Activated CD8-positive, alpha-beta memory T cell treated with anti-CD3 and anti-CD28 coated beads, Interleukin-2, amount 50 U/mL, for 1 hour (primary cell): ENCODE measurements around the gene RIPK3.
"Not testable (repeated sequence)": the region's sequence is repeated elsewhere in the genome, so short reads cannot be mapped to it uniquely, and the experiment has no call there.

Experiments
- DNase-seq: peaks from one replicate; pipeline ENCODE4 v3.0.0-alpha.2; 2020; ENCODE audit errors: extremely low read depth

RIPK3 gene

GRCh38 chr14:24347134-24347533 is 7.3 kb upstream of the RIPK3 start:
- no peak for DNase-seq

DNA sequence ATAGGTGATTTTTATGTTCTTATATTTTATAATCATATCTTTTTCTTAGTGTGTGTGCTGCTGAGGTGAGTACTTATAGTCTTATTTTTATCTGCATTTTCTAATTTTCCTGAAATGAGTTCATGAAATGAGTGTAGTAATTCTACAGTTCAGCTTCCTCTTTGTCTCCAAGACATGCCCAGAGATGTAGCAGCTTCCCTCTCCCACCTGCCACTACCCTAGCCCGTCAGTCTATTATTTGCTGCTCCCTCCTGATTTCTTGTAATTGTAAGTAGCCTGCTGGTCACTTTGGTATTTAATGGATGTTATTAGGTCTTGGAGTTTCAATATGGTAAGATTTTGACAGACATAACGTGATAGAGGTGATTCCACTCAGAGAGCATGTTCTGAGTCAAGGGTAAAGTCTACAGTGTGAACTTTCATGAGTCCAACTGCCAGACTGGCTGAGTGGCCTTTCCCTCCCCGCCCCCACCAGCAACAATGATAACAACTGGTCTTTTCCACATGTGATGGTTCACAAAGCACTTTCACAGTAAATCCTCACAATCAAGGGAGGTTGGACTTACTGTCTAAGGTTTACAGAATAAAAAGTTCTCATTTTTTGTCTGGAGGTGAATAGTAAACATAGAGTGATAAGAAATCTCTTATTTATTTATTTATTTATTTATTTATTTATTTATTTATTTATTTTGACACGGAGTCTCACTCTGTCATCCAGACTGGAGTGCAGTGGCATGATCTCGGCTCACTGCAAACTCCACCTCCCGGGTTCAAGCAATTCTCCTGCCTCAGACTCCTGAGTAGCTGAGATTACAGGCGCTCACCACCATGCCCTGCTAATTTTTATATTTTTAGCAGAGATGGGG is 4.2 kb upstream of the RIPK3 start:
- no peak for DNase-seq

DNA sequence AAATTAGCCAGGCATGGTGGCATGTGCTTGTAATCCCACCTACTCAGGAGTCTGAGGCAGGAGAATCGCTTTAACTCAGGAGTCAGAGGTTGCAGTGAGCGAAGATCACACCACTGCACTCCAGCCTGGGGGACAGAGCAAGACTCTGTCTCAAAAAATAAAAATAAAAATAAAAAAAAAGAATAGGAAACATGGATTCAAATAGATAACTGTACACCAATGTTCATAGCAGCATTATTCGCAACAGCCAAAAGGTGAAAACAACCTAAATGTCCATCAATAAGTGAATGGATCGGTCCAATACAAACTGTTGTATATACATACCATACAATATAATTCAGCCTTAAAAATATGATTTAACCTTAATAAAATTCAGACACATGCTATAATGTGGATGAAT is 3.1 kb upstream of the RIPK3 start:
- DNase-seq = no peak

DNA sequence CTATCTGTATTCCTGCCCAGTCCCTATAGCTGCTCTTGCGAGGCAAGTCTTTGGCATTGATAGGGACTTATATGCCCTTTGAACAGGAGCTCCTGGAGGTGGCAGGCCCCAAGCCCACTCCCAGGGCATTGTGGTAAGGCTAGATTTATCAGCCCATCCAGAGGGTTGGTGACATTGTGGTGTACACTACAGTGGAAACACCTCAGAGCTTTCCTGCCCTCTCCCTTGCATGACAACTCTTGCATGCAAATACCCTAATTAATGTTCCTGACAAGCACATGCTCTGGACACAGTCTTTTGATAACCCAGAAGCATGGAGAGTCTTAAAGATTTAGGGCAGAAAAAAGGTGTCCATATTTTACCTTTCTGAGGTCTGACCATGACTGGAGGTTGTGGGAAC is 815 bp upstream of the RIPK3 start:
- no peak for DNase-seq

- DNase-seq = no peak
These were observed 948 bp downstream of the RIPK3 start for GRCh38 chr14:24338843-24339242.

GRCh38 chr14:24337824-24338175 is 2.0 kb downstream of the RIPK3 start:
- DNase-seq = no peak

- no peak for DNase-seq
These were observed 2.5 kb downstream of the RIPK3 start for GRCh38 chr14:24337144-24337823.

DNA sequence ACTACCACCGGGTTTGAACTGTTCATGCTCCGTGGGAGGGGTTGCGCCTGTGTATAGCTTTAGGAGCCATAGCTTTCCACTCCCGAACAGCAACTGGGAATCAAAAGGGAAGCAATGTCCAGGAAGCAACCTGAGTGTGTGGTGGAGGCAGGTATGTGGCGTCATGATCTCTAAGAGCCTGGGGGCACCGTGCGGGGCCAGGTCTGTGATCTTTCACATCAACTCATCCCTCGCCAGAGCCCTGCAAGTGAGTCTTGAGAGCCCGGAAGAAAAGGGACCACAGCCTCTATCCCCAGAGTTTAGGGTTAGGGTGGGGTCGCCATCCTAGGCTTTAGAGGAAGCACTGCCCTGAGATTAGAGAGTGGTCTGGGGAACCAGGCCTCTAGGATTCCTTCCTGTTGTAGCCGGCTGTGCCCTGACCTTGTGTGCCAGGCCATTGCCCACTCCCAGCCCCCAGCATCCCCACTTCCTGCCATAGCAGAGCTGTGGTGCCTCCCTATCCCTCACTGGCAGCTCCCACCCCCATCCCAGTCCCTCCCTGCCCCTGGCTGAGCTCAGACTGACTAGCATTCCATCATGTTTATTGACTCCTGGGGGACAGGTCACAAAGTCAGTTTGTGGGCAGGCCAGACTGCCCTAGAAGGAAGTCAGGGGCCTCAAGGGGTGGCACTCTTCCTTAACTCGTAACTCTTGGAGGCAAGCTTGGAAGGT is 4.2 kb downstream of the RIPK3 start:
- DNase-seq = no peak

DNA sequence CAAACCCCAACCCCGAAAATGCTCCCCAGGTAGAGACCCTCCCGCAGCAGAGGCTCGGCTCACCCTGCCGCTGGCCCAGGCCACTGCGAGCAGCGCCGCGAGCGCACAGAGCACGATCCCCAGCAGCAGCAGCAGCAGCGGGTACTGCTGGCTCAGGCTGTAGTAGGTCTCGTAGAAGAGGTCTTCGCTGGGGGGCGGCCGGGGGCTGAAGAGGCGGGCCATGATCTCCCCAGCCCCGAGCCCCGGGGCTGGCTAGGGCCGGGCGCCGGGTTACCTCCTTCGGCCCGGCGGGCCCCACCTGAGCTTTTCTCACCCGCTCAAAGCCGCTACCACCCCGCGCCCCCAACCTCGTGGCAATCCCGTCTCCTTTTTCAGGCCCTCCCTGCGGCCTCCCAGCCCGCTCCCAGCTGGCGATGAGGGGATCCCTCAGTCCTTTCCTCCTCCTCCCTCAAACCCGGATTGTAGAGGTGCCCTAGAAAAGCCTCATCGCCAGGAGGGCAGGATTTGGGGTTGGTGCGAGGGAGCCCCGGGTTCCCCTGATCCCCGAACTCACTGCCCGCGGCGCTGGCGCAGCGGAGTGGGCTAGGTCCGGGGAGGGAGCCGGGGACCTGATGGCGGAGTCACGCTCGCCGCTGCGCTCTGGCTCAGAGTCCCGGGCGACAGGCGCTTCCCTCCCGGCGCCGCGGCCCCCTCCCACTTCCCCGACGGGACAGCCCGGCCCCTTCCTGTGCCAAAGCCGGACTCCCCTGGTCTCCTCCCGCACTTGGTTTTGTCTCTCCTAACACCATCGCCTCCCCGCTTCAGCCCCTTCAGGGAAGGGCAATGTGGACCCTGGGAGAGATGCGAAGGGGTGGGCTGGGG is 5.1 kb downstream of the RIPK3 start, which contains the start of gene ADCY4:
Gene ADCY4 (minus strand): TSS at position 641 of the 861 bp plus-strand sequence. CDS start 419 bp downstream, at position 222.
- no peak for DNase-seq

DNA sequence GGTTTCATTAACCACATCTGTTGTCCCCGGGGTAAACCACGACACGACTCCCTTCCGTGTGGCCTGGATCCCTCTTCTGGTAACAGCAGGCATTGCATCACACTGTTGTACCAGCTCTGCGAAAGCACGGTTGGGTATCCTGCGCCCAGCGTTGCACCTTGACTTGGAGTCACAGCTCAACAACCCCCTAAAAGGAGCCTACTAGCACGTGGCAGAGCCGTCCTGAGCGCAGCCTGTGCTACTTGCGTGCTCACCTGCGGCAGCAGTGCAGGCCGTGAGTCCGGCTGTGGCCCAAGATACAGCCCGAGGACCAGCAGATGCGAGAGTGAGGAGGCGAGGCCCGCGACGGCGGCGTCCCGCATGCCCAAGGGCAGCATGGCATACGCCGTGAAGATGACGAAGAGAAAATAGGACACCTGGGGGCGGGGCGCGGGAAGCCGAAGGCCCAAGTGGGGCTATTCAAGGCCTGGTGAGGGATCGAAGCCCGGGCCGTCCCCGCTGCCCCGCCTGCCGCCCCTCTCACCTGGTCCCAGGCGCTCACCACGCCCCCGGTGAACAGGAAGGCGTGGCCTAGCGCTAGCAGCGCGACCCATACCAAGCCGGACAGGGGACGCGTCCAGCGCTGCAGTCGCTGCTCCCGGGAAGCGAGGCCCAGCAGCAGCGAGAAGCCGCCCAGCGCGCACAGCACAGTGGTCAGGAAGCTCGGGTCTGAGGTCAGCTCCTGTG is 7.4 kb downstream of the RIPK3 start:
- peak; percentile 79 for DNase-seq

DNA sequence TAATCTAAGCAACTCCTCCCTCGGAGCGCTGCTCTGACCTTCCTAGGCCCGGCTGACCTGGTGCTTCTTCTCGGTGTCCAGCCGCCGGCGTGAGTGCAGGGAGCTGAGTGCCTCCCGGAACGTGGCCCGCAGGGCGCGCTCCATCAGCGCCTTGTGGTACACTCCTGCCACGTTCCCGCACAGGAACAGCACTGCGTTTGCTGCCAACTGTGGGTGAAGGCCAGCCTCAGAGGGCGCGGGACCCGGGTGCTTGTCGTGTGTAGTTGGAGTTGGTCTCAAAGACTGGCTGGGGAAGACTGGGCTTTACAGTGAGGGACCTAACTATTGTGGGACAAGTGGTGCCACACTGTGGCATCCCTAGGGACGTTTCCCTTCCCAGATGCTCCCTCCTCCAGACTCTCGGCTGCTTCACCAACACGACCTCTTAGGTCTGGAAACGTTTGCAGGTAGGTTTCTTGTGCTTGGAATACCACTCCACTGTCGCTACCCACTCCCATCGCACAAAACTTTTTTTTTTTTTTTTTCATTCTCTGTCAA is 8.0 kb downstream of the RIPK3 start:
- DNase-seq = no peak

DNA sequence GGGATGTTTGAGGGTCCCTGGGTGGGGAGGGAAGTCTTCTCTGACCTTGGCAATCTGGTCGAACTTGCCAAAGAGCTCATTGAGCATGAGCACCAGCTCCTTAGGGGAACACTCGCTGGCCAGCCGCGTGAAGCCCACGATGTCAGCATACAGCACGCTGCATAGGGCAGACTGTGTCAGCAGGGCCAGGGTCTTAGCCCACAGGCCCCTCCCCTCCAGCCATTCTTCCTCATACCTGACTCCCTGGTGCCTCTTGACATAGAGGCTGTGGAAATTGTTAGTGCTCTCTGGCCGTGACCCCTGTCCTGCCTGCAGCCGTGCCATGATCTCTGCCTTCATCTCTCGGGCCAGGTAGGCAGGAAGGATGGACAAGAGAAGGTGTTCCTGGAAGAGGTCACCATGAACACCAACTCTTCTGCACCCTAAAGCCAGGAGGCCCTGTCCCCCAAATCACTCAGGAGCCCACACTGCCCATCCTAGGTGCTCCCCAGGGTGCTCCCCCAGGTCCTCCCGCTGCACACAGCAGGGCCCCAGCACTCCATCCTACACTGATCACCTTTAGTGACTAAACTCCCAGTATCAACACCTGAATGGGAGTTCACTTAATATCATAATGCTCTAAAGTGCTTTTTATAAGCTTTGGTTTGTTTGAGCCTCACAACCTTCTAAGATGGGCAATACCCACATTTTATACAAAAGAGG is 8.7 kb downstream of the RIPK3 start:
- DNase-seq = no peak

GRCh38 chr14:24329736-24330135 is 10.1 kb downstream of the RIPK3 start:
- no peak for DNase-seq

DNA sequence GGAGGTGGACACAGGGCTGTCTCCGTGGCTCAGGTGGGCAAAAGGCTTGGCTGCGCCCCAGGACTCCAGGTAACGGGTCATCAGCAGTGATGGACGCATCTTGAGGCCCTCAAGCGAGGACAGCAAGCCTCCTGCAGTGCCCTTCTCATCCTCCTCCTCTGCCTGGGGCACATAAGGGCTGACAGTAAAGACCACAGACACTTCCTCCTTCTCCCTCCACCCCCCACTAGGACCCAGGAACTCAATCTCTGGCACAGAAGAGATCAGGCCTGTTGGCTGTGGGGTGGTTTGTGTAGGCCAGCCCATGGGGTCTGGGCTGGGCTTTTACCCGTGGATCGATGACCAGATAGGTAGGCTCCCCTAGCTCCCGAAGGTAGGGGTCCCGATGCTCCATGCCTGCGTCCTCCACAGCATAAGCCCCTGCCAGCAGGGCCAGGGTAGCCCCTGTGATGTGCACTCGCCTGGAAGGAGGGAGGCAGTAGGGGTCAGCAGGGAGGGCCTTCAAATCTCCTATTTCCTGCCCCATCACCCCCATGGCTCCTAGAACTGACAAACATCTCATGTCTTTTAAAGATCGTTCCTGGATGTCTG is 10.6 kb downstream of the RIPK3 start:
- DNase-seq = no peak

DNA sequence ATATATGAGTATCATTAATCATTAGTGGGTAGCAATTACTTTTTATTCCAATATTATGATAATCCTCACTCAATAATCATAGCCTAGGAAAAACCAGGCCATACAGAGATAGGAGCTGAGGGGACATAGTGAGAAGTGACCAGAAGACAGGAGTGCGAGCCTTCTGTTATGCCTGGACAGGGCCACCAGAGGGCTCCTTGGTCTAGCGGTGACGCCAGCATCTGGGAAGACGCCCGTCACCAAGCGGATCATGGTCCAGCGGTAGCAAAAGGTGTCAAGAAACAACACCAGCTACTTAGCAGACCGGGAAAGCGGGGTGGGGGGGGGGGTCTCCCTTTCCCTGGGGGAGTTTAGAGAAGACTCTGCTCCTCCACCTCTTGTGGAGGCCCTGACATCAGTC is 11.9 kb downstream of the RIPK3 start:
- DNase-seq = not testable (repeated sequence)

DNA sequence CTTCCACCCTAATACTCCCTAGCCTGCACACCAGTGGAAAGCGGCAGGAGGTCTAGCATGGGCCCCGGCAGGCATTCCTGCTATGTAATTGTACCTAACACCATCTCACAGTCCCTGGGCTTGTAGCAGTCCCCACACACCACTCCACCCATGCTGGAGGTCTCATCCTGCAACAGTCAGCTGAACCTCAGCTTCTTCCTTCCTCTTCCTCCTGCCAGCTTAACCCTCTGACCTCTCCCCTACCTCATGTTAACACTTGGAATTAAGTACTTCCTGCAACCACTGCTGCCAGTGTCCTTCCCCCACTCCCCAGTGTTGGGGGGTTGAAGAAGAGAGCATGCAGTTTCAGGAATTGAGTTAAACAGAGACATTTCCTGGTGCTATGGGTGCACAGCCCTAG is 12.5 kb downstream of the RIPK3 start:
- DNase-seq = no peak

DNA sequence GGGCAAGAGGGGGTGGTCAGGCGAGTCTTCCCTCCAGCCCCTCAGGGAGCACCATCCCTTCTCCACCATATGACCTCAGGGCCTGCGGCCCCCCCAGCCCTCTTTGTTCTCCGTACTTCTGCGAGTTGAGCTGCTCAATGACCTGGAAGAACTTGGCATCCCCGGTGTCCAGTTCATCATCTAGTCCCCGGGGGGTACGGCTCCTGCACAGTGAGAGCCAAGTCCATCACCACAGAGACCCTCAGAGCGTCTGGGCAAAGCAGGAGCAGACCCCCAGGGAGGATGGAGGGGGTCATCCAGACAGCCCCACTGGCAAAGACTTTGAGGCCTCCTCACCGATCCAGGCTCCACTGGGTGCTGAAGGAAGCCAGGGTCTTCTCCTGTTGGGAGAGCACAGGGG is 13.8 kb downstream of the RIPK3 start:
- no peak for DNase-seq

DNA sequence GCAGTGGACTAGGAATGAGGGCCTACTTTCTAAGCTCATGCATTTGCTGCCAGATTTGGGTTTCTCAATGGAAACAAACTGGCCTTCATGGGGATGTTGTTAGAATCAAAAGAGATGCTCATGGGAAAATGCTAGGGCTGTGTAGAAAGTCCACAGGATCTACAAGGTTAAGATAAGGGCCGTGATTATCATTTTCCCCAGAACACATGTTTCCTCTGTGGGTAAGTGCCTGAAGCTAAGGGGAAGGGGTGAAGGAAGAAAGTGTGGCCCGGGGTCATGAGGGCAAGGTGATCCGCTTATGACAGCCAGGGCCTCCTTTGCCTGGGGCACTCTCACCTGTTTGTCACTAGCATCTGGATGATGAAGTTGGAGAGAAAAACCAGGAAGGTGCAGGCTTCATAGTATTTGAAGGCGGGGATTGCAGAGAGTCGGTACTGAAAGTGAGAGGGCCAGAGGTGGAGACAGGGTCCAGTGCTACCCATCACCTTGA is 14.7 kb downstream of the RIPK3 start:
- no peak for DNase-seq

DNA sequence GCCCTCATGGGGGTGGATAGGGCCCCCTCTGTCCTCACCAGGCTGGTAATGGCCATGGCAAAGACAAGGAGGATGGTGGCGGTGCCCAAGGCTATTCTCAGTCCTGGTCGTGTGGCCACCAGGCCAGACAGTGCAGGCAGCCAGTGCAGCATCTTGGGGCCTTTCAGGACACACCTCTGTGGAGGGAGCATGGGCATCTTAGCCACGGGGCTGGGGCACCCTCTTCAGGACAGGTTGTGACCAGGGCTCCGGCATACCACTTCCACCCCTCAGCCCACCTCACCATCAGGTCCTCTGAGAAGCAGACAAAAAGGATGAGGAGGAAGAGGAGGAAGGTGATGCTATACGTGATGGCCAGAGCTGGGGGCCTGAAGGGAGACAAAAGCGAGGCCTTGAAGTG is 15.8 kb downstream of the RIPK3 start:
- no peak for DNase-seq

DNA sequence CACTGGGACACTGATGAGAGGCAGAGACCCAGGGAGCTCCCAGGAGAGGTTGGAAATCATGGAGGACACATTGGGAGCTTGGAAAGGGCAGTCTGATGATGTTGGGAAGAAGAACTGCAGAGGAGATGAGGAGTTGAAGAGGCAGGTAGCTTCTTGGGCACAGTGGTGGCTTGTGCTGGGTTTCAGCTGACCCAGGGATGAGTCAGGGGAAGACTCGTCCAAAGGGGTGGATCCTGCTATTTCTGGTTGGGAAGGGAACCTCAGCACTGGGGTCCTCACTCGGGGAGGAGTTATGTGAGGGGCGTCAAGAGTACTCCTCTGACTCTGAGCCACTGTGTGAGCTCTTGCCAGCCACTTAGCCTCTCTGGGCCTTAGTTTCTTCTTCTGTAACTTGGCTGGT is 16.4 kb downstream of the RIPK3 start:
- no peak for DNase-seq
